GM18870 (cell line): Measurements from ENCODE around the gene CALU.

Experiments used
- ATAC-seq: cut with Tn5 transposase; IDR thresholded peaks from one replicate; pipeline ENCODE4 v1.9.1; 2021; ENCODE audit warnings: moderate library complexity; ENCODE audit not compliant: unreplicated experiment

Gene CALU

DNA sequence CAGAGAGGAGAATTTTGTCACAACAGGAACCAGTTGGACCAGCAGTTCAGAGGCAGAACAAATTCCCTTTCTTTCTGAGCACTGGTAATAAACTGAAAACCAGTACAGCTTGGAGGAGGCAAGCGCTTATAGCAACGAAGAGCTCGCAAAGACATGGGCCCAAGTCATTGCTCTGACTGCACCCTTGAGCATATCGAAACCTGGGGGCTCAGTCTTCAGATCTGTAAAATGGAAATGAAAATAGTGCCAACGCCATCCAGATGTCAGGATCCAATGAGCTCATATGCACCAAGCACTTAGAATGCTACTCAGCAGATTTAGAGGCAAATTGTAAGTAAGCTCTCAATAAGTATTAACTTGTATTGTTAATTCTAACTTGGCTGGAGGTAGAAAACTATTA, 14.4 kb upstream of the CALU start:
- no peak for ATAC-seq

DNA sequence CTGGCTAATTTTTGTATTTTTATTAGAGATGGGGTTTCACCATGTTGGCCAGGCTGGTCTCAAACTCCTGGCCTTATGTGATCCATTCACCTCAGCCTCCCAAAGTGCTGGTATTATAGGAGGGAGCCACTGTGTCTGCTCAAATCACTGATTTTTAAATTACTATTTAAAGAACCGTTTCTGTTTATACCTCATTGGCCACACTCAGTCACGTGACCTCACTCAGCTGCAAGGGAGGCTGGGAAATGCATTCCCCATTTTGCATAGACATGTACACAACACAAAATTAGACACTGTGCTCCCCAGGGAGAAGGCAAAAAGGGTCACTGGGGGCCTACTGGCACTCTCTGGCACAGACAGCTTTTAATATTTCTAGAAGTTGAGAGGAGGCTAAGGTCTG, 13.6 kb upstream of the CALU start:
- no peak for ATAC-seq

DNA sequence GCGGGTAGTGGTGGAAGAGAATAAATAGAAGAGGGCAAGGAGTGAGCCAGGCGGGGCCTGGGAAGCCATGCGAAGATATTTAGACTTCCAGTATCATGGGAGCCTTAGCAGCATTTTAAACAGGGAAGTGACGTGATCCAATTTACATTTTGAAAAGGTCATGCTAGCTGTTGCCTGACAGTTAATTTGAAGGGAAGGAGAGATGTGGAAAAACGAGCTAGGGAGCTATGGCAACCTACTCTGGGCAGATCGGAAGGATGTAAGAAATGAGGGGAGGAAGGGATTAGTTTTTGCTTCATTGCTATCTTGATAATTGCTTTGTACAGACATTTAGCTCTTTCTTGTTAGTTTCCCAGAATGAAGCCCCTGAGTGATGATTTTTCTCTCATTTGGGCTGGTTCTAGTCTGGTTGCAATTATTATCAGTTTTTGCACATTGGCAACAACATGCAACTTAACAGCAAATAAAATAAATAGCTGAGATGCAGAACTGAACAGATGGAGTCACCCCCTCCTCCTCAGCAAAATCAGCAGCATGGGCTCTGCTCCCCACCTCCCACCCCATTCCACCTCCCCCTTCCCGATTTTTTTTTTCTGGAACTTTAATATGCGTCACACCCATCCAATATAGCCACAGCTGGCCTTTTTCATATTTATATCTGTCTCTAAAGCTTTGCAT, 13.0 kb upstream of the CALU start:
- no peak for ATAC-seq

DNA sequence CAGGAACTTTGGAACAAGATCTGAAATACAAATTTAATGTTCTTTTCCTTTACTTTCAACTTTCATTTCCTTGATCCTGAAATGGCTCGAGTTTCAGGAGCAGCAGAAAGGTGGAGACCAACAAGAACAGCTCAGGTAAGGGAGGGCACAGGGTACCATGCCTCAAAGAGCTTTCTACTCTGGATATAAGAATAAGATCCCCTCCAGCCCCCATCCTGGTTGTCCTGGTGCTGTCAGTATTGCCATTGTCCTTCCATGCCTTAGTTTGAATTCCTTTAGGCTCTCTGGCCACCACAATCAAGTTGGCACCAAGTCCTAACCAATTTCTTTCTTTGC, 12.5 kb upstream of the CALU start:
- no peak for ATAC-seq

DNA sequence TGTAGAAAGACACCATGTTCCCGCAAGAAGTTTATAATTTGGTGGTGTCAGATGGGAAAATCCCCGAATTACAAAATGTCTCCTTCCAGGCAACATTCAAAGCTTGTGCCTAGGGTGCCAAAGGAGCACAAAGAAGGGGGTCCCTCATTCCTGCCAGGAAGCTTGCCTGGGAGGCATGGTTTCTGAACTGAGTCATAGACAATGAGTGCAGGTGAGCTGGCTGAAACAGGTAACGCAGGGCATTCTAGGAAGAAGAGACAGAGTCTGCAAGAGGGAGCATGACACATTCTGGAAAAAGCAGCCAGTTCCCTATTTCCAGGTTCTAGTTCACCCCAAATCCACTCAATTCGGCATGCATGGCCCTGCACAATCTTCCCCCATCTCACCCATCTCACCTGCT, 11.9 kb upstream of the CALU start:
- no peak for ATAC-seq

DNA sequence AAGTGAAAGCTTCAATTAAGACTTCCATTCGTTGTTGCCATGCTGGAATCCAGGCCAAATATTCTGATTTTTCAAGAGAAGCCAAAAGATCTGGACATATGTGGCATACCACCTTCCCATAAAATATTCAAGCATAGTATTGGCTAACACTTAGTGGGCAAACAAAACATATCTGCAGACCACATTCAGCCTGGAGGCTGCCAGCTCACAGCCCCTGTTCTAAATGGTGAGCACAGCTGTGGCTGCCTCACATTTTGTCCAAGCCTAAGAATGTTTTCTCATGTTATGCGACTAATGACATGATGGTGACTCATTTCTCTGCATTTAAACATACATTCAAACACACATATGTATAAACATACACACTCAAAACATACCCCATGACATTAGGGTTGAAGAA, 10.6 kb upstream of the CALU start:
- no peak for ATAC-seq

DNA sequence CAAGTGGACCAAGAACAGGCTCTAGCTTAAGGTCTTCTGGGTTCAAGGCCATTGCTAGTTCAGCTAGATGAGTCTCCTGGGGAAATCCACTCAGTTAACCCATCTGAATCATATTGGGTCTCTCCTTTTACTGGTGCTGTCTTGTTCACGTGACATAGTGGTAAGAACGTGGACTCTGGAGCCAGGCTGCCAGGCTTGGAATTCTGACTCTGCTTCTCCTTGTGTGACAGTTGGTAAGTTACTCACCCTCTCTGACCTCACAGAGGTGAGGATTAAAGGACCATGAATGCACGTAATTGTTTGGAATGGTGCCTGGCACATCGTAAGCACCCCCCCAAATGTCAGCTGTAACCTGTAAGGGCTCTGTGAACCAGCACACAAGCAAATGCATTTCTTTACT, 9.7 kb upstream of the CALU start:
- no peak for ATAC-seq

DNA sequence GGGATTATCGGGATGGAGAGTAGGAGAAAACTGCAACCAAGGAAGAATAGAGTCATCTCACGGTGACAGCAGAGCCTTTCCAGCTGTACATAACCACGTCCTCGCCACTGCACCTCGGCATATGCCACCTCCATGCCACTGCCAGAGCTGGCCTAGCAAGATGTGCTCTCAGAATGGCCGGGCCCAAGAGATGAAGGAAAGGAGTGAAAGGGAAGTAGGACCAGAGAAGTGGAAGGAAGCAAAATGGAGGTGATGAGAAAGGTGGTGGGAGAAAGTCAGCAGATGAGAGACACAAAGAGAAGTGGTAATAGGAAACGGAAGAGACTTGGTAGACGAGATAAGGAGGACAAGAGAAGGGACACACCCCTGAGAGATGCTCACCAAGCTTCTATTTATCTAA, 8.0 kb upstream of the CALU start:
- ATAC-seq: no peak

DNA sequence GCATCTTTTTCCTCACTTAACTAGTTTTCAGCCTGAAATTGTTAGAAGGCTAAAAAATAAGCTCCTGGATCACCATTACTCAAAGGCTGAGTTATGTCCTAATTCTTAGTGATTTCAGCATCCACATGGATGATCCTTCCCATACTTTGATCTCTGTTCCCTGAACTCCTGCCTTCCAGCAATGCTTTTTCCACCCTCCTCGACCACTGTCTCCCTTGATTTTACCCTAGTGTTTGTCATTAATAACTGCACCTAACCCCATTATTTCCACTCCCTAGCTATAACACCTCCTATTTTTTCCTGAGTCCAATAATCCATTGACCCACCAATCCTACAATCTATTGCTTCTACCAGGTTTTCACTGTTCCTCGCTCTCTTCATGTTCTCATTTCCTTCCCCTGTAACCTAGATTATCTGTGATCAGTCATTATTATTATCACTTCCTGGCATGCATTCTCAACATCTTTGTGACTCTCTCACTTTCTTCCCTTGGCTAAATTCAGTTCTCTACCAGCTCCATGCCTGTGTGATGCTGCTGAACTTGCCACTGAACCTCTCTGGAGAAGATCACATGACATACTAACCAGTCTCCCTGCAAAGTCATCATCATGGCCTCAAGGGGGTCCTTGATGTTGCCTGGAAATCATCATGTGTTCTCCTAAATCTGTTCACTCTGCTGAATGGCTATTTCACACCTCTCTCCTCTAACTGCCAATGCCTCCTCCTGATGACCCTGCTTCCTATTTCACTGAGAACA, 6.5 kb upstream of the CALU start:
- ATAC-seq: no peak

DNA sequence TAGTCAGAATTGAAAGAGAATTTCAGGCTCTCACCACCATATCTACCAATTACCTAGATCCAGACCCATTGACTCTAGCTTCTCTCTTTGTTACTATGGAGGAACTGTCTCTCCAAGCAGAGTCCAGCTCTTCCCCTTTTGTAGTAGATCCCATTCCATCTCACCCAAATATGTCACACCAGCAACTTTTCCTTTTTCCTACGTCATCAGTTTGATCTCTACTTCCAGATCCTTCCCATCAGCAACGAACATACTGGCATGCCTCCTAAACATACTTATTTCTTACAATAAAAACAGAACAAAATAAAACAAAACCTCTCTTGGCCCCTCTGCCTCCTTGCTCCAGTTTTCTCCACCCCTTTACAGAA, 5.9 kb upstream of the CALU start:
- no peak for ATAC-seq

DNA sequence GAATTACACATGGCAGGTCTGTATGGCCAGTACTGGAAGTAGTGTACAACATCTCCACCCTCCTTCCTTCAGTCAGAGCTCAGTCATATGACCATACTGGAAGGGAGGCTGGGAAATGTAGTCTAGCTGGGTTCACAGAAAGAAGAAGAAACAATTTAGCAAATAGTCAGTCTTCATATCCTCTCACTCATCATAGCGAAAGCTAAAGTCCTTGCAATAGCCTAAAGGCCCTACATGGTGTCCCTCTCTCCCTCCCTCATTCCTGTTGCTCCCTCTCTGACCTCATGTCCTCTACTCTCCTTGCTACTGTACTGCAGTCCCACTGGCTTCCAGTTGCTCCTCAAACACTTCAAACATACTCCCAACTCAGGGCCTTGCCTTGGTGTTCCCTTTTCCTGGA, 4.3 kb upstream of the CALU start:
- no peak for ATAC-seq

DNA sequence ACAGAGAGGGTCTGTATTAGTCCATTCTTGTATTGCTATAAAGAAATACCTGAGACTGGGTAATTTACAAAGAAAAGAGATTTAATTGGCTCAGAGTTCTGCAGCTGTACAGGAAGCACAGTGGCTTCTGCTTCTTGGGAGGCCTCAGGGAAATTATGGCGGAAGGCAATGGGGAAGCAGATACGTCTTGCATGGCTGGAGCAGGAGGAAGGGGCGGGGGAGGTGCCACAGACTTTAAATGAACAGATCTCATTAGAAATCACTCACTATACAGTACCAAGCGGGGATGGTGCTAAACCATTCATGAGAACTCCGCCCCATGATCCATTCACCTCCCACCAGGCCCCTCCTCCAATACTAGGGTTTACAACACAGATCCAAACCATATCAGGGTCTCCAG, 3.7 kb upstream of the CALU start:
- no peak for ATAC-seq

DNA sequence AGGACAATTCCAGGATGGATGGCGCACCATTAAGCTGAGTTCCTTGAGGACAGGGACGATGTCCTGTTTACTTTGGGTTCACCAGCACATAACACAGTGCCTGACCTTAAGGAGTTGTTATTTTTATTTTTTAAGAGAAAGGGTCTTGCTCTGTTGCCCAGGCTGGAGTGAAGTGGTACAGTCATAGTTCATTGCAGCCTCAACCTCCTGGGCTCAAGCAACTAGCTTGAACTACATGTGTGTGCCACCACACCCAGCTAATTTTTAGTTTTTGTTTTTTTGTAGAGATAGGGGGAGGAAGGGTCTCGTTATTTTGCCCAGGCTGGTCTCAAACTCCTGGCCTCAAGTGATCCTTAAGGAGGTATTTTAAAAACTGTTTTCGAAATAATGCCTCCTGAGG, 1.7 kb upstream of the CALU start:
- no peak for ATAC-seq

DNA sequence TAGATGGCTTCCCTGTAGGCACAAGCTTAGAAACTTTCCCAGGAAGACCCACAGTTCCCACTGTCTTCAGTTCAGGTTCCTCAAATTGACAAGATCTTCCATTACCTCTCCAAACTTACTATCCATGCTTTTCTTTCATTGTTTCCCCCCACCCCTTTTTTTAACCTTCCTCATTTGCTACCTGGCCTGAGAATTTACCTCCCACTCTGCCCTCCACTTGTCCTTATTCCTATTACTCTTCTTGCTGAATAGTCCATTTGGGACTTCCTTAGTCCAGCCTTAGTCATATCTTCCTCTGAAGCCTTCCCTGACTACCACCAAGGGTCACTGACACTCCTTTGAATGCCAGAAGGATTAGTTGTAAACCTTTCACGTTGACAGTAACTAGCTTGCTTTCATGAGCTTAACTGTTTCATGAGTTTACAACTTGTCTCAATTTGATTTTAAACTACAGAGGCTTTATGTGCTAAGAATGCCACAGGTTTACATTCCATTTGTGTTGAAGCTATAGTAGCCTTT, 1.2 kb upstream of the CALU start:
- no peak for ATAC-seq

DNA sequence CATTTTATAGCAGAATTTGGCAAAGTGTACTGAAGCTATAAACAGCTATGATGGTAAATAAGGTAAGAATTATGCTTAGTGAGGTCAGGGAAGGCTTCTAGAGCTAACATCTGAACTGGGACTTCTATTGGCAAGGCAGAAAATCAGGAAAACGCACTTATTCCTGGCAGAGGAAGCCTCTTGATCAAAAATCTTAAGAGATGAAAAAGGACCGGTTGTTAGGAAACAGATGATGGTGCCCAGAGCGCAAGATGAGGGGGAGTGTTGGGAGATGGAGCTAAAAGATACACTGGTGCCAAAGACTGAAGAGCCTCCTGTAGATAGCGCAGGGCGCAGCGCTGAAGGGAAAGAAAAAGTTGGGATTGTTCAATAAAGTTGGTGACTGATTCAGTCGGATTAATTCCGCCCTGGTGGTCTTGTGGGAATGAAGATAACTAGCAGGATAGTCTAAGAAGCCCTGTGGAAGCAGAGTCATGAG, 550 bp upstream of the CALU start:
- no peak for ATAC-seq

DNA sequence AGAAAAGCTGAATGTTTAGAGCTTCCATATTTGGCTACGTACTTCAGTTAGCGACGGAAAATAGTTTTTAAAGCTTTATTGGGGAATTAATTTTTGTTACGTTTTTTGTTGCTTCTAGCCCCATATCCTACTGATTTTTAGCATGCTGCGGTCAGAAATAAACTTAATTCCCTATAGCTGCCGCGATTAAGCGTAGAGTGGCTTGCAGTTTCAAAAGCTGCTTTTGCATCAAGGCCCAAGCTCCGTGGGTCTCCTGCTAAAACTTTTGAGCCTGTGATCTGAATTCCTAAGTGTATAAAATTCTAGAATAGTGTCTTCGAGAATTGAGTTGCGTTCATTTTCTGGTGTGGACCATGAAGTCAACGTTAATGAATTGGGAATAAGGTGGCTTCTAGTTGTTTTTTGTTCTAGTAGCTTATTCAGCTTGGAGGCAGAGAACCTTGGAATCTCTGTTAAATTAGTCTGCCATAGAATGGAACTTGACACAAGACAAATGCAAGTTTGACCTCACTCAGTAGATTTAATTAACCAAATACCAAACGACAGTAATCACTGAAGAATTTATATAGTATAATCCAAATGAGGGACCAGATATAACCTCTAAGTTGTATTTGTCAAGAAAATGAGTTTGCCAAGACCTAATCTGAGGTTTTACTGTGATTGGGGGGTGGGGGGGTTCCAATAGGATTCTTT, 977 bp downstream of the CALU start:
- no peak for ATAC-seq

DNA sequence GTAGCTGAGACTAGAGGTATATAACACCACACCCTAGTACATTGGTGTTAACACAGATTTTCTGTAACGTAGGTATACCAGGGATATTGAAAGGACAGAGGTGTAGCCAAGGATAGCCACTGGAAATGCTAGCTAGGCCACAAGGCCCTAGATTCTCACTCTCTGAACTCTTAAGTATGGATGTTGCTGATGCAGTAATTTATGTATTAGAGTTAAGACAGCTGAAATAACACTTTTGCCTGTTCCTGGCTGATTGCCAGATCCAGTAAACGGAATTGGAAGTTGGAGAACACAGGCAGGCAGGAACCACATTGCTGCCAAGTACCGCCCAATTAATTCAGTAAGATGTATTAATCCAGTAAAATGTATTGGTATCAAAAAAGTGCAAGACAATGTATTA, 1.8 kb downstream of the CALU start:
- ATAC-seq: no peak

DNA sequence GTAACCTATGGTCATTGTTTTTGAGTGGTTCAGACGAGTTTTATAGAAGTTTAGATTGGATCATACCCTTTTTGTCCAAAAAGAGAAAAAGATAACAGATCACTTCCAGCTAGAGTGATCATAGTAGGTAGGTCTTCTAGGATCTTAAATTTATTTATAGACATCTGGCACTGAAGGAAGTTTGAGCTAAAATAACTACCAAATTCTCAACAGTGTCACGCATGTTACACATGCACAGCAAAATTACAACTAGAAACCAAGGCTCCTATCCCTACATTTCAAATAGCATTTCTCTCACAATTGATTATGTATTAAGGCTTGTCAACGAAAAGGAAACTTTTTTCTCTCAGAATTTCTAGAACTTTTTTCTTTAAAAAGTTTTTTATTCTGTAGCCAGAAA, 2.3 kb downstream of the CALU start:
- no peak for ATAC-seq

DNA sequence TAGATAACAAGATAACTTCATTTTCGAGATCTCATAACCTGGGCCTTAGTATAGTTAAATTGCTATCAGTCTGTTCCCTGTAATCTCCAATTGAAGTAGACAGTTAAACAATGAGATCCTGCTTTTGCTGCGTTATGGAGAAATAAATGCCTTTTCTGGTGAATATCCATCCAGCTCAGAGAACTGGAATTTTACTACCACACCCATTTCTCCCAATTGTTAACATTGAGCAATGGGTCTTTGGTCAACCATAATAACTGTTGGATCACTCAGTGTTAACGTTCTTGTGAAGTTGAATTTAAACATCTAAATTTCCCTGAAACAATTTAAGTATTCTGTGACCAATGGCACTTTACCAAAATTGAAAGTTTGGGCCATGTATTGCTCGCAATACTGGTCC, 3.0 kb downstream of the CALU start:
- no peak for ATAC-seq

DNA sequence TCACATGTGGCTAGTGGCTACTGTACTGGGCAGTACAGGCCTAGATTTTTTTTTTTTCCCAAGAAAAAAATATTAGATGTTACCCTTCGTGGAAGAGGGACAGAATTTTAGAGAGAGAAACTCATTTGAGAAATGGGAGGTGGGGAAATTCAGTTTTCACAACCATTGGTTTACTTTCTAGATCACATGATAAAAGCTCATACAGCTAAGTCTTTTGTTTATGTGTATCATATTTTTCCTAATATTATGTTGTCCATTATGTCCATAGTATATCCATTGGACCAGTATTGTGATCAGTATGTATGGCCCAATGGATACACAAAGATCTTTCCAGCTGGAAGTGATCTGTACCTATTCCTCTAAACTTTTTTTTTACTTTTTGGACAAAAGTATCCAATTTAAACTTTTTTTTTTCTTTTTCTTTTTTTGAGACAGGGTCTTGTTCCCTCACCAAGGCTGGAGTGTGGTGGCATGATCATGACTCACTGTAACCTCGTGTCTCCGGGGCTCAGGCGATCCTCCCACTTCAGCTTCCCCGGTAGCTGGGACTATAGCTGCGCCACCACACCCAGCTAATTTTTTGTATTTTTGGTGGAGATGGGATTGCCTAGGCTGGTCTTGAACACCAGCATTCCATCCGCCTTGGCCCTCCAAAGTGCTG, 4.1 kb downstream of the CALU start:
- no peak for ATAC-seq

DNA sequence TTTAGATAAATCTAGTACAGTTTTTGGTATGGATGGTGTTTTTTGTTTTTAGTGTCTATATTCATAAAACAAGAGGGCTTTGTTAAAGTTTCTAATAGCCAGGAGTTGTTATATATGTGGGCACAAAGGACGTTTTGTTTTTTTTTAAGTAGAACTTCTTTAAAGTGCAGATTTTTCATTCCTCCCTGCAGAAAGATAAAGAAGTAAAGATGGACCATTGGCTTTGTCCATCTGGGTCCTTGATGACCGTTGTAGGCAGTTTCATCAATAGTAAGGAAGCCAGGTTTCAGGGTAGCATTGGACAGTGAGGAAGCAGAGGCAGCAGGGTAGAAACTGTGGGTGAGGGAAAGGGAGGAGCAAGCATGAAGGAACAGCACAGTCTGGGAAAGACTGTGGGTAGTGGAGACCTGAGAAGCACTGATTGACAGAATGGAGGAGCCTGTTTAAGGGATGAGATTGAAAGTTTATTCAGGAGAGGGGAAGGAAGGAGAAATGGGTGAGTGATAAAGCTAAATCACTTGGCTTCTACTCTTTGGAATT, 5.3 kb downstream of the CALU start:
- no peak for ATAC-seq
